Cardiac fibroblast (primary cell): ENCODE results near the gene PTPRD.

ENCODE experiments used
- DNase-seq, 2 donors: peaks; one replicate each; pipeline versions ENCODE4 v3.0.0 to v3.0.0-alpha.2; 2010; ENCODE audit warnings: low read depth in 2 of 2
- H3K4me3 ChIP-seq, 2 donors: replicated peaks in 1 of 2; 1 replicate in 1 of 2; 2 replicates in 1 of 2; pipeline ENCODE4 v1.5.1; 2011; ENCODE audit warnings: low read depth in 2 of 2, low read length in 2 of 2, mild to moderate bottlenecking in 2 of 2, moderate library complexity in 1 of 2
- TF ChIP-seq, protein P1 (sequence below): IDR thresholded peaks from one replicate; pipeline ENCODE4 v1.5.1; 2011; ENCODE audit warnings: low read depth, mild to moderate bottlenecking, low read length, inconsistent platforms

The PTPRD gene

DNA sequence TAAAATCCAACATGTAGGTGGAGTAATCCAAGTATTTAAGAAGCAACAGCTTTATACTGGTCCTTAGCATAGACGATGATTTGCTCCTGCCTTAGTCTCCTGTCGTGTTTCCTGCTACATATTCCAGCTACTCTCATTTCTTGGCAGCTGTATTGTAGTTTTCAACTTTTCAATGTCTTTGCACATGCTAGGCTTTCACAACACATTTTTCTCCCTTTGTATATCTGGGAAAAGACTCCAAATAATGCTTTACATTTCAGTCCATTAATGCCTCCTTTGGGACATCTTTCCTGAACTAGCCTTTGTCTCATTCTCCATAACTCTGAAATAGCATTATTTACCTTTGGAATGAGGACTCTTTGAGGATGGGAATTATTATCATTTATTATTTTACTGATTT lies 508.0 kb downstream of the PTPRD start:
- DNase-seq: no peak
- TF ChIP-seq, protein P1, sequence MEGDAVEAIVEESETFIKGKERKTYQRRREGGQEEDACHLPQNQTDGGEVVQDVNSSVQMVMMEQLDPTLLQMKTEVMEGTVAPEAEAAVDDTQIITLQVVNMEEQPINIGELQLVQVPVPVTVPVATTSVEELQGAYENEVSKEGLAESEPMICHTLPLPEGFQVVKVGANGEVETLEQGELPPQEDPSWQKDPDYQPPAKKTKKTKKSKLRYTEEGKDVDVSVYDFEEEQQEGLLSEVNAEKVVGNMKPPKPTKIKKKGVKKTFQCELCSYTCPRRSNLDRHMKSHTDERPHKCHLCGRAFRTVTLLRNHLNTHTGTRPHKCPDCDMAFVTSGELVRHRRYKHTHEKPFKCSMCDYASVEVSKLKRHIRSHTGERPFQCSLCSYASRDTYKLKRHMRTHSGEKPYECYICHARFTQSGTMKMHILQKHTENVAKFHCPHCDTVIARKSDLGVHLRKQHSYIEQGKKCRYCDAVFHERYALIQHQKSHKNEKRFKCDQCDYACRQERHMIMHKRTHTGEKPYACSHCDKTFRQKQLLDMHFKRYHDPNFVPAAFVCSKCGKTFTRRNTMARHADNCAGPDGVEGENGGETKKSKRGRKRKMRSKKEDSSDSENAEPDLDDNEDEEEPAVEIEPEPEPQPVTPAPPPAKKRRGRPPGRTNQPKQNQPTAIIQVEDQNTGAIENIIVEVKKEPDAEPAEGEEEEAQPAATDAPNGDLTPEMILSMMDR: no peak
- no peak overlapping the region for H3K4me3 ChIP-seq

DNA sequence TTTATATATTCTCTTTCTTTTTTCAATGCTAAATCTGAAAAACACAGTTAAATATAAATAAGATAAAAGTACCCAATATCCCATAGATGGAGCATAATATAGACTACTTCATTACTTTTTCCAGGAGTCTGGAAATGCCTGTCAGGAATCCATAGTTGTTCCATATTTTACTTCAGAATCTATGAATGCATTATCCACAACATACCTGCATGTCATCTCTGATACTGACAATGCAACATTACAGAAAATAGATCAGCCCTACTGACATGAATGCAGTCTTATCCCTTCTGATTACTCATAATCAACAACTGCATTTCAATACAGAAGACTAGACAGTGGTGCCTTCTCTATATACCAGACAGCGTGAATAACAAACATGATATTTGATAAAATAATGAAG lies 517.6 kb downstream of the PTPRD start:
- no peak for DNase-seq
- no peak overlapping the region for H3K4me3 ChIP-seq
- TF ChIP-seq, protein P1: no peak

DNA sequence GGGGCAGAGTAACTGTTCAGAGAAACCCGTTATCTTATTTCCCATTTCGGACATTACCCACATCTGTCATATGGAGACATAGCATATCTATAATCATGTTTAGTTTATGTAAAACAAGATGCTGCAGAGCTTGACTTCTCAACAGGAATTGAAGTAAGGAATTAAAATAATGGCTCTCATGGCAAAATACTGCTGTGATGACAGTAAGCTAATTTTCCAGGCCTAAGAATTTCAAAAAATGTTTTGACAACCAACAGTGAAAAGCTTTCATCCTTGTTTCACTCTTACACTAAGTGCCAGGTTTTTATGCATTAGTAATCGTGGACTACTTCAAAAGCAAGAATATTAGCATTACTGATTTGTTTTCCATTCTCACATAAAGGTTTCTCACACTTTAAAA lies 518.2 kb downstream of the PTPRD start:
- no peak for DNase-seq
- TF ChIP-seq, protein P1: no peak
- no peak overlapping the region for H3K4me3 ChIP-seq

DNA sequence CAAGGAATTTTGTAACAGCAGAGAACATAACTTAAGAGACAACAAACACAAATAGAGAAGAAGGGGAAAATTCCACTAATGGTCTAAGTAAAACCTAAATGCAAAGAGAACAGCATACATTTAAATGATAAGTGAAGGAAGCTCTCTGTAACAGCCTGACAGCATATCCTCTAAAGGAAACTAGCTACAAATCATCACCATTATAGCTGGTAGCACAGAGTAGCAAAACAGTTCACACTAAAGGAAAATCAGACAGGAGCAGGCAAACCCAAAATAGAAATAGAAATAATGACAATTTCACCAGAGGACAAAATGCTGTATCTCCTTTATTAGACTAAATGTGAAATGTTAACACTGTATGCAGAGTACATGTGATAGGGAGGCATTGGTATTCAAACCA lies 532.8 kb downstream of the PTPRD start:
- no peak for DNase-seq
- TF ChIP-seq, protein P1: no peak
- no peak overlapping the region for H3K4me3 ChIP-seq

DNA sequence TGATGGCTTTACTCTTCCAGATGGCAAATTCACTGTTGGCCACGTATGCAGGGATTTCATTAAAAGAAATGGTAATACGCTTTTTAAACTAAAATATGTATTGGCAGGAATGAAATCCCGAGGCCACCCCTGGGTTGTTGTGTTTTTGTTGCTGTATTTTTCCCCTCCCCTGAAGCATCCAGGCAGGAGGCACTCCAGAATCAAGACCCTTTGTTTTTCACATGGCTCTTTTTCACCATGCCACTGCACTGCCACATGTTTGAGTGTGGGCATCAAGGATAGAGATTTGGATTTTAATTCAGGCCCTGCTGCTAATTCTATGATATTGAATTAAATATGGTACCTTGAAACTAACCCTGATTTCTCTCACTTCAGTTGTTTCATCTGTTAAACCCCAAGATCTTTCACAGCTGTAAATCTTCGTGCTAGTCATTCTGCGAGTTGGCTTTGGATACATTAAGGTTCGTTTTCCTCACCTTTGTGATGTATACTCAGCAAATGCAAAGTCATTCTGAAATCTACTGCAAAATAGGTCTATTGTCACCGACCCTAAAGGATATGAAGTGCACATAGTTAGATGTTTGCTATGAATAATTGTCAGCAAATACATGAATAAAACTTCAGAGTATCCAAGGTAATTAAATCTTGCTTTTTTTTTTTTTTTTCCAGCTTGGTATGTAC lies 533.4 kb downstream of the PTPRD start:
- no peak overlapping the region for H3K4me3 ChIP-seq
- DNase-seq: no peak
- TF ChIP-seq, protein P1: no peak

DNA sequence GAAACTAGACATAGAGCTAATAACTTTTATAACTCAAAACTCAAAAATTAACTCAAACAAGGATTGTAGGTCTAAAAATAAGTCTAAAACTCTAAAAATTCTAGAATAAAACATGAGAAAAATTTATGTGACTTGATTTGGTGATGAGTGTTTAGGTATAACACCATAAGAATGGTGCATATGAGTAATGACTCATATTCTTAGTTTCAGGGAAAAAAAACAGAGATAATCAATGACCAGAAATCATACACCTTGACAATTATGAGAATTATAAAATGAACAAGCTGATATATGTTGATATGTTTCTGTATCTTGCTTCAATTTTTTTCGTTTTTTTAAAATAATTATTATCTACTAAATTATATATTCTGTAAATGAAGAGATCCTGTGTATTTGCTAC lies 541.2 kb downstream of the PTPRD start:
- no peak for DNase-seq
- TF ChIP-seq, protein P1: no peak
- no peak overlapping the region for H3K4me3 ChIP-seq
